Measurements from ENCODE around the gene GADD45B.

DNA sequence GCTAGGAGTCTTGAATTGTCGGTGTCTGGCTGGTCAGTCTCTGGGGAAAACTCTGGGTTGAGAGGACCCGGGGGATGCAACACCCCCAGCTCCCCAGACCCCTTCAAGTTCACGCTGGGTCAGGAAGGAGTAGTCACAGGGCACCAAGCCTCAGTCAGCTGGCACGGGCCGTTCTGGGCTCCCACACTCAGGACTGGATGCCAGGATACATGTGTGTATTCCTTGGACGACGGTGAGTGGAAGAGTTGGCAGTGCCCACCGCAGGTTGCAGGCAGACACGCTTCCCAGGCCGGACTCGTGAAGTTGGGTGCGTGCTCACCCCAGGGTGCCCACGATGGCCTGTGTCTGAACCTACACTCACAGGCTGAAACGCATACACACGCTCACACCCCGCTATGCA is 5.5 kb downstream of the GADD45B start:
- no peak for TF ChIP-seq EZH2 (IDR thresholded peaks at IDR 0.05; ENCODE audit: borderline replicate concordance, low read depth, low read length, poor library complexity, severe bottlenecking)
- no peak for TF ChIP-seq CTCF (conservative IDR thresholded peaks at IDR 0.05; ENCODE audit: low read depth, low read length)

Data from A673 (cell line).